HG03469 (cell line): ENCODE results near the gene TEKT5.
"Not testable (repeated sequence)": the region's sequence is repeated elsewhere in the genome, so short reads cannot be mapped to it uniquely, and the experiment has no call there.

Source experiments
- ATAC-seq: cut with Tn5 transposase; IDR thresholded peaks from one replicate; pipeline ENCODE4 v1.9.1; 2021; ENCODE audit warnings: mild to moderate bottlenecking, moderate library complexity, moderate number of reproducible peaks; ENCODE audit not compliant: unreplicated experiment

The TEKT5 gene

DNA sequence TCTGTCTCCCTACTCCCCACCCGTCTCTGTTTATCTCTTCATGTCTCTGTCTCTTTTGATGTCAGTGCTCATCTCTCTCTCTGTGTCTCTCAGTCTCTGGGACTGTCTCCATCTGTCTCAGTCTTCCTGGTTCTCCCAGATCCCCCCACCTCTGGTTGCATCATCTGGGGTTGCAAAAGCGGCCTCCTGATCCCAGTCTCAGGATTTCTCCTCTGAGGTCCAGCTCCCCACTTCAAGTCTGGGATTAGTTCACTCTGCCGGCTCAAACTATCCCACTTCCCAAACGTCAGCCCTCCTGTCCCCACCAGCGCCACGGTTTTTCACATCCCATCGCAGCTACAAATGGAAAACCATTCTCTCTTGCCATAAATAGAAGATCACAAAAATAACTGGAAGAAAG, 9.0 kb downstream of the TEKT5 start:
- no peak for ATAC-seq

DNA sequence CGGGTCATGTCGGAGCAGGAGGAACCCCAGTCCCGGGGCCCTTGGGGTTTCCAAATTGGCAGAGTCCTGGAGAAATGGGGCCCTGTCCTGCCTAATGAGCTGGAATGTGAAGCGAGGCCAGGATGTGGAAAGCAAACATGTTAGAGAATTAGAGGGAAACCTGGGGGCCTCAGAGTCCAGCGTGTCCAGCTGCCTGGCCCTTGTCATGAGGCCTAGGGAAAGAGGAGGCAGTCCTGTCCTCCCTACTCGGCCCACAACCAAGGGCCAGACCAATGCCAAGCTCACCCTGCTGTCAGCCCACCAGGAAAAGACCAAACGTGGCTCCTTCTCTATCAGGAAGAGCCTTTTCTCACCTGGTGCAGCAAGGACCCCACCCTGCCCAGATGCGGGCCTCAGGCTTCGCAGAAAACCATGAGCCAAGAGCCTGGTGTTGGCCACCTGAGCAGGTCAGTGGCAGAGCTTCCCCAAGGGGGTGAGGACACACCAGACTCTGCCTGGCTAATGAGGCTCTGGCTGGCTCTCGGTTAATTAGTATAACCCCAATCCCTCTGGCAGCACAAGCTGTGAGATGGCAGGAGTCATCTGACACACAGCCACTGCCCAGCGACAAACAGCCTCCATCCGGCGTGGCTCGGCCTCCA, 10.1 kb downstream of the TEKT5 start:
- no peak for ATAC-seq

DNA sequence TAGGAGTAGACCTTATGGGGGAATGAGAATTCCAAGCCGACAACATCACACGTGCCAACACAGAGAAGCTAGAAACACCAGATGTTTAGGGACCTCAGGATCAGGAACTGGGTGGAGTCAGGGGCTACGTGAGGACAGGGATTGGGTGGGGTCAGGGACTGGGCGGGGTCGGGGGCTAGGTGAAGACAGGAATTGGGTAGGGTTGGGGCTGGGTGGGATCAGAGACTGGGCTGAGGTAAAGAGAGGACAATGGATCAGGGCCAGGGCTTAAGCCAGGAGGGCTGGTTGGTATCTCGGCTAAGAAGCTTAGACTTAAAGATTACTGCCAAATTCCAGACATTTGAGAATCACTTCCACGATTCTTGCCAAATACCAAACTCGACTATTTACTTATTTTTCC, 11.6 kb downstream of the TEKT5 start:
- no peak for ATAC-seq

DNA sequence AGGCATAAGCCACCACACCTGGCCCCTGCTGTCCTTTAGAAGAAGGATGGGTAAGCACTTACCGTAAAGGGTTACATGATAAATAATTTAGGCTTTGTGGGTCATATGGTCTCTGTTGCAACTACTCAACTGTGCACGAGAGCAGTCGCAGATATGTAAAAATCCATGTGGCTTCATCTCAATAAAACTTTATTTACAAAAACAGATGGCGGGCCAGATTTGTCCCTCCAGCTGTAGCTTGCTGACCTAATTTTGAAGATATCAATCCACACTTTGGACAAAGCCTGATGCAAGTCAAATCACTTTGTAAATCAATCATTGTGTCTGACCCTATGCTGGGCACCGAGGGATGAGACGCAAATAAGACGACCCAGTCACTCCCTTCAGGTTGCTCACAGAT, 12.1 kb downstream of the TEKT5 start:
- ATAC-seq: no peak

DNA sequence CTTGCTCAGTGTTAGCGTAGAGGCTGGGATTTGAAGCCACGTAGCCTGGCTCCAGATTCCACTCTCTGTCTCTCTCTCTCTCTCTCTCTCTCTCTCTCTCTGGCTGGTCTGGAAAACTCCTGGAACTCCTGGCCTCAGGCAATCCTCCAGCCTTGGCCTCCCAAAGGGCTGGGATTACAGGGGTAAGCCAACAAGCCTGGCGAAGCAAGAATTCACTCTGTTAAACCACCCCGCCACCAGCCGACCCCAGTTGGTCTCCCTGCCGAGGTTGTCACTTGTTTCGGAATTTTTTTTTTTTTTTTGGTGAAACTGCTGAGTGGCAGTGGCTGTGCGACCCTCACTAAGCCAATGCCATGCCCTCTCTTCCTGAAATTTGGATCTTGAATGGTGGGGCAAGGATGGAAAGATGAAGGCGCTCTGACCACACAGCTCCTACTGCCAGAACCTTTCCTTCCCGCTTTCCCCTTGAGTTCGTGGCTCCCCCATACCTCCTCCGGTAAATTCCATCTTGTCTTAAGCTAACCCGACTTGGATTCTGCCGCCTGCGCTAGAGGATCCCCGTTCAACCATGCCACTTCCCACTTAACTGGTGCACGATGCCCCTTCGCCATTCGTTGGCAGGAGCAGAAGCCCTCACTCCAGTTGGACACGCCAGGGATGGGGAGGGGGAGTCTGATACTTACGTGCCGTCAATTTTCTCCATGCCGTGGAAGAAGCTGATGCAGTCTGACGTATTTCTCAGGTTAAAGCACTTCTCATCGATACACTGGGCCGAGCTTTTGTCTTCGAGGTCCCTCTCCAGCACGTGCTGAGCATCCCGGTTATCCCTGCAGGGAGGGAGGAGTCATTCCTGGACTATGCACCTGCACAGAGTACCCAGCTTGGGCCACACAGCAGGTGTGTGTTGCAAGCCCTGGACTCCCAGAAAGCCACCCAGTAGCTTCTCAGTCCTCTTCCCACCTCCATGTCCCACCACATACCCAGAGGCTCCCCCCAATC, 13.1 kb downstream of the TEKT5 start:
- no peak for ATAC-seq

DNA sequence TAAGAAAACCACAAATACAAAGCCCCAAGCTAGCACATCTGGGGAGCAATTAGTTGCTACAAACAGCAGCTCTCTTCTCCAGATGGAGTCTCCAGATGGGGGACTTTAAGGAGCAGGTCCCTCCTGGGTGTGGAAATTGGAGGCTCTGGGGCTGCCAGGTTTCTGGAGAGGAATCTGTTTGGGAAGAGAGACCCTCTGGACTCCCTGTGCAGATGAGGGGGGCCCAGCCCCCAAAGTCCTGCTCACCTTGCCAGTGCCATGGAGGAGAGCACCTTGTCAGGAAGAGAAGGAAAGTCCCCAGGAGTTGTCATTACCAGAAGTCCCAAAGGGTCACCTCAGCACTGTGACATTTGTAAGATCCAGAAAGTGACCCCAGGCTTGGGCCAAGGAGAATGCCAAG, 14.8 kb downstream of the TEKT5 start:
- ATAC-seq: no peak

DNA sequence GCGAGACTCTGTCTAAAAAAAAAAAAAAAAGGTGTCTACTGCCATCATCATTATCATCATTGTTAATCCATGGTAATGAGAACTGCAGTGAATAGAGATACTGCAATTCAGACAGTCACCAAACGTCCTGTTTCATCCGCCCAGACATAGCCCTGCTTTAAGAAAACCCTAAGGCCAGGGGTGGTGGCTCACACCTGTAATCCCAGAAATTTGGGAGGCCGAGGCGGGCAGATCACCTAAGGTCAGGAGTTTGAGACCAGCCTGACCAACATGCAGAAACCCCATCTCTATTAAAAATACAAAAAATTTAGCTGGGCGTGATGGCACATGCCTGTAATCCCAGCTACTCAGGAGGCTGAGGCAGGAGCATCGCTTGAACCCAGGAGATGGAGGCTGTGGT, 15.3 kb downstream of the TEKT5 start:
- ATAC-seq: not testable (repeated sequence)

DNA sequence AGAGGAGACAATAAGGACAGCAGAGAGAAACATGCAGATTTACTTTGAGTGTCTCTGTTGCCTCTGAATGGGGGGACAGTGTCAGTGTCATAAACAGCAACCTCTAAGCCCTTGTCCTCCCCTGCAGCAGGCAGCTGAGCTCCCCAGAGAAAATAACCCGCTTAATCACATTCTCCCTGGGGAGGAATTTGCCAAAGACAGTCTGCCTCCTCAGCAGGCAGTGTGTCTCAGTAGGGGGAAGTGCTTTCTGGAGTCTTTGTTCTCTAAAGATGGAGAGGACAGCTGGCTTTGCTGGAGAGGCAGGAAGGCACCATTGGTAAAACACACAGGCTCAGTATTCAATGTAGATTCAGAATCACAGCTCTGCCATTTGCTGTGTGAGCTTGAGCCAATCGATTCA, 16.1 kb downstream of the TEKT5 start:
- ATAC-seq: no peak

DNA sequence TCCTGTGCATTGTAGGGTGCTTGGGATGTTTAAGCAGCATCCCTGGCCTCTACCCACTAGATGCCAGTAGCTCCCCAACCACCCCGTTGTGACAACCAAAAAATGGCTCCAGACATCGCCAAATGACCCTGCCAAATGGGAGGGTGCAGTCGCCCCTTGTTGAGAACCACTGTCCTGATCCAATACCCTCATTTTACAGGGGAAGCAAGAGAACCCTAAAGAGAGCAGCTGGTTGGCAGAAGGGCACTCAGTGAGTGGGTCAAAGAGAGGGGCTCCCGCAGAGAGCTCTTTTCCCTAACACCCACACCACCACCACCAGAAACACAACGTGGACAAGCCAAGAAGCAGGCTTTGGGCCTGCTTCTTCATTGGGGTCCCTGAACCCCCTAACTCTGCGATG, 18.4 kb downstream of the TEKT5 start:
- ATAC-seq: no peak

DNA sequence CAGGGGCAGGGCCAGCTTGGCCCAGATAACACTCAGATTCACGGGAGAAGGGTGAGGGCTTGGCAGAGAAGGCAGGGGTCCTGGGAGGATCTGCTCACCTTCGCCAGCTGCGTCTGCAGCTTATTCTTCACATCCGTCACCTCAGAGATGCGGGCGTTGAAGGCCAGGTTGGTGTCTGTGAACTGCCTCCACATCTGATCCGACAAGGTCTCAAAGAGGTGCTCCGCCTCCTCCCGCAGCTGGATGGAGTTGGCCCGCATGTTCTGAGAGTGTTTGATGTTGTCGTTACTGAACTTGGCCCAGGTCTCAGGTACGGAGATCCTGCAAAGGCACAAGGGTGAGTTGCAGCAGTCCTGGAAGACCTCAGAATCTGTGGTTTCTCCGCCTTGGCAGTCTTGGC, 18.9 kb downstream of the TEKT5 start:
- ATAC-seq: no peak

DNA sequence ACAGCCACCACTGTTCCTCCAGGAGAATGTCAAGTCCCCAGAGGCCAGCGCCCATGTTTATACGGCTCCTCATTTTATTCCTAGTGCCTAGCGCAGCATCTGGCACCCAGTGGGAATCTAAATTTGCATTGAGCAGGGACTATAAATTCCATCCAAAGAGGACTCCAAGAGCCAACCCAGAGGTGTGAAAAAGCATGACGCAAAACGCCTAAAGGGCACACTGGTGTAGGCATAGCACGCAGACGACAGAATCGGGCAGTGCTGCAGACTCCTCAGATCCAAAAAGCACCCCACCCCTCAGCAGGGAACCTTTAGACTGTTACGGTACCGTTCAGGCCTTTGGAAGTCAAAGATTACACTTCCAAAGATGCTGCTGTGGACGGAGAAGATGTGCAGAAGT, 19.5 kb downstream of the TEKT5 start:
- no peak for ATAC-seq

DNA sequence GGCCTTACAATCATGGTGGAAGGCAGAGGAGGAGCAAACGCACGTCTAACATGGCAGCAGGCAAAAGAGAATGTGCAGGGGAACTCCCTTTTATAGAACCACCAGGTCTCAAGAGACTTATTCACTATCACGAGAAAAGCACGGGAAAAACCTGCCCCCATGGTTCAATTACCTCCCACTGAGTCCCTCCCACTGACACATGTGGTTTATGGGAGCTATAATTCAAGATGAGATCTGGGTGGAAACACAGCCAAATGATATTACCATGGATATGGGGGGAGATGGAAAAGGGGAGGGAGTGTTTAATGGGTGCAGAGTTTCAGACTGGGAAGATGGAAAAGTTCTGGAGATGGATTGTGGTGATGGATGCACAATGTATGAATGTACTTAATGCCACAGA, 23.0 kb downstream of the TEKT5 start:
- ATAC-seq: no peak

DNA sequence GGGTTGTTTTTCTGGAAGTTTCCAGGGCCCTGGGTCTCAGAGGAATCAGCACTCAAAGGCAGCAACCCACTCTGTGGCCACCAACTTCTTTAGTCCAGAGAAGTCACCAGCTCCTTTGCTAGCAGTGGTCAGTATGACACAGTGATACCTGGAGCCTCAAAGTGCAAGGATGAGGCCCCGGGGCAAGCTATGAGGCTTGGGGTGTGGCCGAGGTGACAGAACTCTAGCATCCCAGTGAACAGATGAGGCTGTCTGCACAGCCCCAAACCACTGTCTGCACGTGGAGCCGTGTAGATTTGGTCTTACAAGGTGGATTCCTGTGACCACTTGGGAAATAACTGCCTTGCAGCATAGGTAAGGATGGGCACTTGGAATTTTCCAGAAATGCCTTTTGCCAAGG, 24.9 kb downstream of the TEKT5 start:
- no peak for ATAC-seq

DNA sequence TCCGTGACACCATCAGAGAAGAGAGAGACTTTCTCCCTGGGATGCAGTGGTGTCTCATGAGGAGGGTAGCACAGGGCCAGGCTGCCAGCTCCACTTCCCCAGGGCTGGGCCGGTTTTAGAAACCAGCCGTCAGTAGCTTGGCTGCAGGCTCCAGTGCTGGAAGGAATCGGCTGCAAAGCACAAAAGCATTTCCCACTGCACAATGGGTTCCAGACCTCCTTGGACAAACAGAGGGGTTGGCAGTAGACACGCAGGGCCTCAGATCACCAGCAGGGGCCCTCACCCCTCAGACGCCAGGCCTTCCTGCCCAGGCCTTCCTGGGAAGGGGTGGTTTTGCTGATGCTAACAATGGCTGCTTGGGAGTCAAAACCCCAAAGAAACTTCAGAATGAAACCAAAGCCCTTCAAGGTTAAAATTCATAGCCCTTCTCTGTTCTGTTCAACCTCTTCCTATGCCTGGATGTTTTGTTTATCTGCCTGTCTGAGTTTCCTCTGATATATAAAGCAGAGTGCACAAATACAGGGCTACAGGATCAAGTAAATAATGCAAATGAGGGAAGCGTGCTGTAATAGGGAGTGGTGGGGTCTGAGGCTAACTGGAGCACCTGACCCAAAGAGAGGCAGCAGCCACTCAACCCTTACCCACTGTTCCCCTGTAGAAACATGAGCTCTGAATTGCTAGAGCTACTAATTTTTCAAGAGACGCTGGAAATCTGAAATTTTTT, 26.2 kb downstream of the TEKT5 start:
- no peak for ATAC-seq

DNA sequence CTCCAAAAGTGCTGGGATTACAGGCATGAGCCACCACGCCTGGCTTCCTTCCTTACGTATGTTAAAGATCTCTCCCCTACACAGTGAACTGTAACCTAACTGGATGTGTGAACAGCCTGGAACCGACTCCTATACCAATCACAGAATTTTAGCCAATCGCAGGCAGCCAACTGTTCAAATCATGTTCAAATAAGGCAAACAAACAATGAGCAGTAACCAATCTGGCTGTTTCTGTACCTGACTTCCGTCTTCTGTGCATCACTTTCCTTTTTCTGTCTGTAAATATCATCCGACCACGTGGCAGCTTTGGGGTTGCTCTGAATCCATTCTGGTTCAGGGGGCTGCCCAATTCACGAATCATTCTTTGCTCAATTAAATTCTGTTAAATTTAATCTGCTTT, 27.5 kb downstream of the TEKT5 start:
- ATAC-seq: no peak

DNA sequence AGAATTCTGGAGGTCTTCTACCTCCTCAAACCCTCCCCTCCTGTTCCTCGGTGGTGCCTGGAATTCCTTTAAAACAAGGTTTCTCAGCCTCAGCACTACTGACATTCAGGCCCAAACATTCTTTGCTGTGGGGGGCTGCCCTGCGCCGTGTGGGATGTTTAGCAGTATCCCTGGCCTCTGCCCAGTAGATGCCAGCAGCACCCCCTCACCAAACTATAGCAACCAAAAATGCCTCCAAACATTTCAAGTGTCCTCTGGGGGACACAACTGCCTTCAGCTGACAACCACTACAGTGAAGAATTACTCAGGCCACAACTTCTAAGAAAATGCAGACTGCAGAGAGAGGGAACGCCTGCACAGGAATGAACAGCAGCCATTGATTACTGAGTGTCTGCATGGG, 28.4 kb downstream of the TEKT5 start:
- no peak for ATAC-seq

DNA sequence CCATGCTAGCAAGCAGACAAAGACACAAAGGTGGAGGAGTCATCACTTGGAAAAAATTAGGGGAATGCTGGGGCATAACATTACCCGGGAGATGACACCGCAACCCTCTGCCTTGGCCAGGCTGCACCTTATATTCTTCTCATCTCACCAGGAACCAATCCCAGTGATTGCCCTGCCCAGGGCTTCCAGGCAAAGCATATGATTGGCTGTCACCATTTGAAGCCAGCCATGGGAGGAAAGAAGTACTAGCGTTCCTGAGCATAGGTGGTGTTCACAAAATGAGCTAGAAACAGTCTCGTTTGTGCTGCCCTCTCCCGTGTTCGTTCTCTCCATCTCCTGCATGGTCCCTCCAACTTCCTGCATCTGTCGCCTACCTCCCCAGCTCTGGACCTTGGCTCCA, 29.6 kb downstream of the TEKT5 start:
- ATAC-seq: no peak

DNA sequence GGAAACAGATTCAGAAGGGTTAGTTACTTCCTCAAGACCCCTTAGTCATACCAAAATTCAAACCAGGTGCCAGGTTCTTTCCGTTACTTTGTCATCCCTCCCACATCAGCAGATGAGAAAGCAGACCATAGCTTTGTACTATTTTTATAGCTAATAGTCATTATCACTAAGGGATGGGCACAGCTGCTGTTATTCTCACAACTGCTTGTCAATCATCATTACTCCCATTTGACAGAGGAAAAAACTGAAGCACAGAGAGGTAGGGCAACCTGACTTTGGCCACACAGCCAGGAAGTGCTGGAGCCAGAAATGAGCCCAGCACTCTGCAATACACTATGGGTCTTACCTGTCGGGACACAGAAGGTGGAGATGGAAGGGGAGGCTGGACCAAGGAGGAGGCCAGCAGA, 30.0 kb downstream of the TEKT5 start:
- ATAC-seq: no peak

DNA sequence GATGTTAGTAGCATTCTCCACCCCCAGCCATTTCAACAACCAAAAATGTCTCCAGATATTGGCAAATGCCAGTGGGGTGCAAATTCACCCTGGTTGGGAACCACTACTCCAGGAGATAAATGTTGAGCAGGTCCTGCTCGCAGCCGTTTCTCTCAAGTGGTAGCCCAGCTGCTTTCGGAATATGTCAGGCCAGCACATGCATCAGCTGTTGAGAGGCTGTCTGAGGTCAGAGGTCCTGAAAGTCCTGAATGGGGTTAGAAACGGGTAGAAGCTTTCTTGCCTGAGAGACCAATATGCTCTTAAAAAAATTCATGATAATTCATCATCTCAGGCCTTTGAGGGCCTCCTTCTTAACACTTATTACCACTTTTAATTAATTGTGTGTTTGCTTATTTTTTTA, 31.0 kb downstream of the TEKT5 start:
- ATAC-seq: no peak

DNA sequence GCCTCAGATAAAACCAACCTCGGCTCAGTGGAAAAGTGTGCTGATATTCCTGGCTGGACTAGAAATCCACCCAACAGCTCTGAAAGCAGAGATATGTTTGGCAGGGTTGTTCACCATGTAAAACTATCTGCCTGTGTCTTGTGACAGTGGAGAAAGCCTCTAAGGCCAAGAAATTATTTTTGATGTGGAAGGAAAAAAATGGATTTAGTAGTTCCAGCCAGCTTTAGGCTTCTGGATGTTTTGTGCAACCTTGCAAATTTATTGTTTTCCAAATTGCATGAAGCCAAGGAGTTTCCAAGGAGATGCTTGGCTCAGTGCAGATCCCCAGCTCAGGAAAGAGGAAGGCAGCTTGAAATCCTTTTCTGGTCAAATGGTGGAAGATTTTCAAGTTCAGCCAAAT, 31.6 kb downstream of the TEKT5 start:
- no peak for ATAC-seq

DNA sequence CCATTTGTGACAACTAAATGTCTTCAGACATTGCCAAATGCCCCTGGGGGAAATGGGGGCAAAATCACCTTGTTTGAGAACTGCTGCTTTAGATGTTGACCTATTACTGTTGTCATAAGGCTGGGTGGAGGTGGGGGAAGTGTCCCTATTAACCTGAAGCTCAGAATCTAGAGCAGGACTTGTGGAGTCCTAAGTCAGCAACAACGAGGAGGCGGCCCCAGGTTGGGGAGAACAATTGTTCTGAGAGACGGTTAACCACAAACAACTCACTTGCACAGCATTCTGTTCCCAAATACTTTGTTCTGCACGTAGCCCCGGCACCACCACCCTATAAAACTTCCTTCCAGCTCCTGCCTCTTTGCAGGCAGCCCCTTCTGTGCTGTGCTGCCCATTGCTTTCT, 32.5 kb downstream of the TEKT5 start:
- ATAC-seq: no peak

DNA sequence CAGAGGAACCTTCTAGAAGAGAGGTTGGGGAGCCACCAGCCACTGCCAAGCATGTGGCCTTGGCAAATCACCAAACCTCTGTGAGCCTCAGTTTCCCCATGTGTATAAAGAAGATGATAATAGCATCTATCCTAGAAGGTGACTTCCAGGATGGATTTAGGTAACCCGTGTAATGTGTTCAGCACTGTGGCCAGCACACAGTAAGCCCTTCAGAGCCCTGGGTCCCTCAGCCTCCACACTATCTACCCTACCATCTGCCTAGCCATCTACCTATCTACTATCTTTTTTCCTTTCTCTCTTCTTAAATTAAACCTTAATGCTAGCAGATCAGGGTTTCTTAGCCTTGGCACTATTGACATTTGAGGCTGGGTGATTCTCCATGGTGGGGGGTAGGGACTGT, 33.0 kb downstream of the TEKT5 start:
- no peak for ATAC-seq
